HG02885 (cell line): Measurements from ENCODE around the gene OTOA.
"Not testable (repeated sequence)": the region's sequence is repeated elsewhere in the genome, so short reads cannot be mapped to it uniquely, and the experiment has no call there.

Source experiments
- ATAC-seq: cut with Tn5 transposase; IDR thresholded peaks from one replicate; pipeline ENCODE4 v1.9.1; 2021; ENCODE audit warnings: mild to moderate bottlenecking; ENCODE audit not compliant: unreplicated experiment, poor library complexity

The OTOA gene

DNA sequence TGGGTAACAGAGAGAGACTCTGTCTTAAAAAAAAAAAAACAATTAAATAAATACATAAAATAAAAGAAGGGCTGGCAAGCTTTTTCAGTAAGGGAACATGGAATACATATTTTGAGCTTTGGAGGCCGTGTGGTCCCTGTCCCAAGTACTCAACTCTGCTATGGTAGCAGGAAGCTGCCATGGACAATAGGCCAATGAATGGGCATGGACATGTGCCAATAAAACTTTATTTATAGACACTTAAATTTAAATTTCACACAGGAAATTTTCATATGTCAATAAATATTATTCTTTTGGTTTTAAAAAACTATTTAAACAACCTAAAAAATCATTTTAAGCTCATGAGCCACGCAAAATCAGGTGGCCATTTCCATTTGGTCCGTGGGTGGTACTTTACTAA is 3.8 kb downstream of the OTOA start:
- ATAC-seq: no peak

- no peak for ATAC-seq
Observed at GRCh38 chr16:21673469-21673868, 9.7 kb downstream of the OTOA start.

DNA sequence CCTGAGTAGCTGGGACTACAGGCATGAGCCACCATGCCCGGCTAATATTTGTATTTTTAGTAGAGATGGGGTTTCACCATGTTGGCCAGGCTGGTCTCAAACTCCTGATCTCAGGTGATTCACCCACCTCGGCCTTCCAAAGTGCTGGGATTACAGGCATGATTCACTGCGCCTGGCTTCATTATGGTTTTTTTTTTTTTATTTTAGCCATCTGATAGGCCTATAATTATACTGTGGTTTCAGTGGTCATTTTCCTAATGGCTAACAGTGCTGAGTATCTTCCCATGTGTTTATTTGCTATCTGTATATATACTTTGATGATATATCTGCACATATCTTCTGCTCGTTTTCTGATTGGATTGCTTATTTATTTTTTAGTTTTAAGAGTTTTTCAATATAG is 10.7 kb downstream of the OTOA start:
- ATAC-seq: not testable (repeated sequence)

DNA sequence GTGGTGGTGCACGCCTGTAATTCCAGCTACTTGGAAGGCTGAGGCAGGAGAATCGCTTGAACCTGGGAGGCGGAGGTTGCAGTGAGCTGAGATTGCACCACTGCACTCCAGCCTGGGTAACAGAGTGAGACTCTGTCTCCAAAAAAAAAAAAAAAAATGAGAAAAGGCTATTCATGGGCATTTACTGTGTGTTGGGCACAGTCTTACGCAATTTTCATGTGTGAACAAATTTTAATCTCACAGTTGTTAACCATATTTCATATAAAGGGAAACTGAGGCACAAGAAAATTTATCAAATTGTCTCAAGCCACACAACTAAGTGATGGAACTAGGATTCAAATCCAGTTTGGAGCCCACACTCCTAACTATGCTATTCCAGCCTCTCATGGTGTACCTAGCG is 16.9 kb downstream of the OTOA start:
- not testable (repeated sequence) for ATAC-seq

- no peak for ATAC-seq
Observed at GRCh38 chr16:21683184-21683583, 19.4 kb downstream of the OTOA start.

DNA sequence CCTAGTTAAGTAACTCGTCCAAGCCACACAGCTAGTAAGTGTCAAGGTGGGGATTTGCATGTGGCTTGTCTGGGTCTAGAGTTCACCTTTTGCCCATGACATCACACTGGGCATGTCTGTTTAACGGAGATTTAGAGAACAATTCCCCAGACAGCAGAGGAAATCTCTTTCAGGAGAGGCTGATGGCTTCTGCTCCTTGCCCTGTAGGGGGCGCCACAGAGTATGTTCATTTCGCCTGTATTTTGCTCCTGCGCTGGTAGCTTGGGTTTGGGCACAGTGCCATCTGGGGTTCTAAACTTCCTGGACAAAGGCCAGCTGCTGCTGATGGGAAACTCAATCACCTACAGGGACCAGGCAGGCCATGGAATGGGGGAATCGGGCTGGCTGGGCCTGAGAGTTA is 20.4 kb downstream of the OTOA start:
- ATAC-seq: no peak

- no peak for ATAC-seq
Observed at GRCh38 chr16:21685034-21685455, 21.3 kb downstream of the OTOA start.

DNA sequence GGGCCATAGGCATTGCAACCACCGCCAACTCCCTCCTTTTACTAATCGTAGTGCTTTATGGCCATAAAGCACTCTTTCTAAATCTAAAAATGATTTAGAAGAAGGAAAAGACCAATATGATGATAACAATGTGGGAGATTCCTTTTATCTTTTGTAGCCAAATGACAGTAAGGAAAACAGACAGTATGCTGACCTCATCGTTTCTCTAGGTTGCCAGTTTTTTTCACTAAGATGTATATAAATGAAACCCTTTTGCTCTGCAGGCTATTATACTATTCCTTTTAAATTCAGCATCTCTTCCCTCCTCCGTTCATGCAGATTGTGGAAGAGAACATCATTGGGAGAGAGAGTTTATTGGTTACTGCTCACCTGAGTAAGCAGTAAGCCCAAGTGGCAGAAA is 25.3 kb downstream of the OTOA start:
- no peak for ATAC-seq

DNA sequence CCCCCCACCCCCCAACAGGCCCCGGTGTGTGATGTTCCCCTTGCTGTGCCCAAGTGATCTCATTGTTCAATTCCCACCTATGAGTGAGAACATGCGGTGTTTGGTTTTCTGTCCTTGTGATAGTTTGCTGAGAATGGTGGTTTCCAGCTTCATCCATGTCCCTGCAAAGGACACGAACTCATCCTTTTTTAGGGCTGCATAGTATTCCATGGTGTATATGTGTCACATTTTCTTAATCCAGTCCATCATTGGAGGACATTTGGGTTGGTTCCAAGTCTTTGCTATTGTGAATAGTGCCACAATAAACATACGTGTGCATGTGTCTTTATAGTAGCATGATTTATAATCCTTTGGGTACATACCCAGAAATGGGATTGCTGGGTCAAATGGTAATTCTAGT is 27.2 kb downstream of the OTOA start:
- ATAC-seq: not testable (repeated sequence)

GRCh38 chr16:21694609-21695008 is 30.8 kb downstream of the OTOA start:
- no peak for ATAC-seq

DNA sequence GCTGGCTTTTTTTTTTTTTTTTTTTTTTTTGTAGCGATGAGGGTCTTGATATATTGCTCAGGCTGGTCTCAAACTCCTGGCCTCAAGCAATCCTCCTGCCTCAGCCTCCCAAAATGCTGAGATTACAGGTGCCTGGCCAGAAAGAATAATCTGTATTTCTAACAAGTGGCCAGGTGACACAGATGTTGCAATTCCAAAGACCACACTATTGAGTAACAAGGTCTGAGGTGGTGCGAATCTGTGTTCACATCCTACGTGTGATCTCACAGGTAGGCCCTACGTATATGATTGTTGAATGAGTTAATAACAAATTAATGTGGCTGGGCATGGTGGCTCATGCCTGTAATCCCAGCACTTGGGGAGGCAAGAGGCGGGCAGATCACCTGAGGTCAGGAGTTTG is 33.3 kb downstream of the OTOA start:
- no peak for ATAC-seq

GRCh38 chr16:21698169-21699032 is 34.6 kb downstream of the OTOA start:
- no peak for ATAC-seq

- no peak for ATAC-seq
Observed at GRCh38 chr16:21701271-21701670, 37.5 kb downstream of the OTOA start.

DNA sequence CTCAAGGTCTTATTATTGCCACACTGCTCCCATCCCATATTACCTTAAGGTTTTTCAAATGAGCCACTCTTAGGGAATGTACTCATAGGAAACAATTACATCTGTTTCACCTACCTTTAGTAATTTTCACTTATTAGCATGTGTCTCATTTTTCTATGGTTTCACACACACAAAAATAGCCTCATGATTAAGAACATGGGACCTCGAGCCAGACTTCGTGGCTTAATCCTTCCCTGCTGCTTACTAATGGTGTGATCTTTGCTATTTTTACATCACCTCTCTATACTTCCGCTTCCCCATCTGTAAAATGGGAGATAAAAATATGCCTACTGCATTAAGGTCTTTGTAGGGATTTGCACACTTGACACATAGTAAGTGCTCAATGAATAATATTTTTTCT is 38.5 kb downstream of the OTOA start:
- ATAC-seq: no peak

- no peak for ATAC-seq
Observed at GRCh38 chr16:21703156-21703555, 39.4 kb downstream of the OTOA start.

GRCh38 chr16:21703589-21704174 is 39.9 kb downstream of the OTOA start:
- no peak for ATAC-seq

DNA sequence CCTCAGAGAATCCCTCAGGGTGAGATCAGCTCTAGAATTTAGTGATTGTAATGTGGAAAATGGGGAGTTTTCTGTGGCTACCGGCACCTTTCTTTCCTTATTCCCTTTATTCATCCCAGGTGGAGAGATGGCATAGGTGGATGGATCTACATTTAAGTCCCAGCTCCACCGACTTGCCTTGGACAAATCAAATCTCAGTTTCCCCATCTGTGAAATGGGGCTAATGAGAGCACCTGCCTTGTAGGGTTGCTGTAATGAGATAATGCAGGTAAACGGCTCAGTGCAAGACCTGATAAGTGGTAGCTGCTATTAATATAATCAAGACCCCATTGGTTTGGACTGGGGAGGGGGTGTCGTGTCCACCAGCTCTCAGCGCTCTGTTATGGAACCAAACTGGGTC is 40.5 kb downstream of the OTOA start:
- no peak for ATAC-seq

- no peak for ATAC-seq
Observed at GRCh38 chr16:21704733-21705132, 41.0 kb downstream of the OTOA start.

- no peak for ATAC-seq
Observed at GRCh38 chr16:21708533-21709115, 44.9 kb downstream of the OTOA start.

- no peak for ATAC-seq
Observed at GRCh38 chr16:21710938-21711337, 47.2 kb downstream of the OTOA start.

GRCh38 chr16:21713549-21714368 is 50.0 kb downstream of the OTOA start:
- ATAC-seq: no peak
